Posterior vena cava (tissue), 2 donors: ENCODE measurements around the gene RPS6KB1. TPM values are rescaled to one million over a fixed set of nuclear protein-coding genes. Genes with fewer than 3 reads are reported as not detected.
"Not testable (repeated sequence)": the region's sequence is repeated elsewhere in the genome, so short reads cannot be mapped to it uniquely, and the experiment has no call there.

ENCODE experiments used
- DNase-seq: peaks from one replicate; pipeline ENCODE4 v3.0.0-alpha.2; 2020; ENCODE audit warnings: low spot score
- intact Hi-C, 2 donors: fragments of 100-400 bp; cut with DNase I; formaldehyde crosslinking; loops; one replicate each; pipeline versions ENCODE4 v1.14.1 to v1.14.2; 2022 to 2023
- total RNA-seq, 2 donors: library from RNA; stranded (reverse); fragmentation: NEBNext Ultra II Directional; extraction: Animal tissue kit (Norgen Biotek cat#: 25700); gene quantifications; one replicate each; pipeline ENCODE4 v1.2.1, GENCODE V29; 2021
- donor health status: DM: yes; HTN: yes; CAD: no.
- donor health status: DM: yes; HTN: yes; CAD: no.

The RPS6KB1 gene
- total RNA-seq, 2 donors from 2014 or later: 31.7 to 41.0 TPM

DNA sequence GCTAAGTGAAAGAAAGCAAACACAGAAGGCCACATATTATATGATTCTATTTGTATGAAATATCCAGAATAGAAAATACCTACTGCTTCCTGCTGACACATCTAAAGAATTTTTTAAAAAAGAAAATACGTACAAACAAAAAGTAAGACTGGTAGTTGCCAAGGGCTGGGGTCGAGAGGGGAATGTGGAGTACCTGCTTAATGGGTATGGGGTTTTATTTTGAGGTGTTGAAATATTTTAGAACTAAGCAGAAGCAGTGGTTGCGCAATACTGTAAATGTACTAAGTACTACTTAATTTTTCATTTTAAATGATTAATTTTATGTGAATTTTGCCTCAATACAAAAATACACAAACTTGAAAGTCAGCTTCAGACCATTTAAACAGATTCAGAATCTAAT is 103.7 kb downstream of the RPS6KB1 start:
- DNase-seq, intact Hi-C loops: not testable (repeated sequence)

Other genes starting within 250 kb of the RPS6KB1 start
- 10 to 100 TPM; 13.0 to 17.4 TPM for gene PTRH2, start 185.7 kb upstream of the RPS6KB1 start, total RNA-seq
- gene VMP1, start 185.5 kb upstream of the RPS6KB1 start, total RNA-seq: 100 to 1,000 TPM; 259 to 390 TPM
- gene TUBD1, start 178 bp upstream of the RPS6KB1 start, total RNA-seq: 1 to 10 TPM; 3.9 to 7.8 TPM
- gene RNFT1, start 71.6 kb downstream of the RPS6KB1 start, total RNA-seq: 10 to 100 TPM; 12.9 to 13.6 TPM
- gene HEATR6, start 185.8 kb downstream of the RPS6KB1 start, total RNA-seq: 10 to 100 TPM; 13.1 to 16.3 TPM